GM19351 (cell line): ENCODE data around the gene C1GALT1C1L.
A peak's percentile ranks its signal among the peaks of the same experiment; 100 is the strongest.
"Not testable (repeated sequence)": the region's sequence is repeated elsewhere in the genome, so short reads cannot be mapped to it uniquely, and the experiment has no call there.

Experiments
- ATAC-seq: cut with Tn5 transposase; IDR thresholded peaks from one replicate; pipeline ENCODE4 v1.9.1; 2021; ENCODE audit warnings: mild to moderate bottlenecking, moderate library complexity; ENCODE audit not compliant: unreplicated experiment

C1GALT1C1L gene

GRCh38 chr2:43676322-43677050 is at the start of gene C1GALT1C1L:
Gene C1GALT1C1L, minus strand, starts transcription at chr2:43676429. Its CDS starts 107 bp downstream, at chr2:43676322.
- no peak for ATAC-seq

- no peak for ATAC-seq
These were observed 49.5 kb upstream of the C1GALT1C1L start for GRCh38 chr2:43725711-43726246.

- no peak for ATAC-seq
These were observed 48.7 kb upstream of the C1GALT1C1L start for GRCh38 chr2:43724728-43725526.

GRCh38 chr2:43718530-43719124 is 42.4 kb upstream of the C1GALT1C1L start:
- ATAC-seq: peak; percentile 65

- ATAC-seq: no peak
These were observed 41.1 kb upstream of the C1GALT1C1L start for GRCh38 chr2:43717322-43717721.

GRCh38 chr2:43715300-43716098 is 39.3 kb upstream of the C1GALT1C1L start:
- no peak for ATAC-seq

GRCh38 chr2:43714164-43714563 is 37.9 kb upstream of the C1GALT1C1L start:
- no peak for ATAC-seq

- no peak for ATAC-seq
These were observed 34.6 kb upstream of the C1GALT1C1L start for GRCh38 chr2:43710866-43711265.

- no peak for ATAC-seq
These were observed 32.7 kb upstream of the C1GALT1C1L start for GRCh38 chr2:43708891-43709290.

GRCh38 chr2:43708178-43708577 is 31.9 kb upstream of the C1GALT1C1L start:
- ATAC-seq: no peak

- no peak for ATAC-seq
These were observed 31.2 kb upstream of the C1GALT1C1L start for GRCh38 chr2:43707255-43708015.

GRCh38 chr2:43701111-43701510 is 24.9 kb upstream of the C1GALT1C1L start:
- no peak for ATAC-seq

- ATAC-seq: no peak
These were observed 23.5 kb upstream of the C1GALT1C1L start for GRCh38 chr2:43699761-43700160.

- not testable (repeated sequence) for ATAC-seq
These were observed 21.9 kb upstream of the C1GALT1C1L start for GRCh38 chr2:43698140-43698539.

- no peak for ATAC-seq
These were observed 16.3 kb upstream of the C1GALT1C1L start for GRCh38 chr2:43692428-43692994.

- ATAC-seq: no peak
These were observed 13.8 kb upstream of the C1GALT1C1L start for GRCh38 chr2:43689999-43690398.

- no peak for ATAC-seq
These were observed 9.1 kb upstream of the C1GALT1C1L start for GRCh38 chr2:43685357-43685756.

- ATAC-seq: not testable (repeated sequence)
These were observed 1.6 kb upstream of the C1GALT1C1L start for GRCh38 chr2:43677783-43678182.

- no peak for ATAC-seq
These were observed 445 bp downstream of the C1GALT1C1L start for GRCh38 chr2:43675646-43676321.
